ENCODE measurements around the gene STAT5B. TPM values are rescaled to one million over a fixed set of nuclear protein-coding genes. Genes with fewer than 3 reads are reported as not detected.
"Not testable (repeated sequence)": the region's sequence is repeated elsewhere in the genome, so short reads cannot be mapped to it uniquely, and the experiment has no call there.

STAT5B gene
- total and polyA plus RNA-seq, 9 of the 15 experiments (the other 6 are each of a cell fraction or from before 2014, with no cell fraction given), result 20.8 to 176 (median 92.4) TPM

DNA sequence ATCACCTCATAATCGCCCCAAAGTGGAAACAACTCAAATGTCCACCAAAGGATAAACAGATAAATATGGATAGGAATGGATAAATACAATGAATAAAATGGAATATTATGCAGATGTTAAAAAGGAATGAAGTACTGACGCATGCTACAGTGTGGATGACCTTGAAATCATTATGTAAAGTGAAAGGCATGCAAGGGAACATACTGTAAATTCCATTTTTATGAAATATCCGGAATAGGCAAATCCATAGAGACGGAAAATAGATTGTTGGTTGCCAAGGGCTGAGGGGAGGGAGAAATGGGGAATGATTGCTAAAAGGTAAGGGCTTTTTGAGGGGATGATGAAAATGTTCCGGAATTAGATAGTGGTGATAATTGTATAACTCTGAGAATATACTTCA, 36.0 kb downstream of the STAT5B start (continued):
- TF ChIP-seq KAT8 (IDR thresholded peaks at IDR 0.05; ENCODE audit: low read depth) (no peak), PTRF (tag; IDR thresholded peaks at IDR 0.05) (no peak), MYBL2 (IDR thresholded peaks at IDR 0.05; ENCODE audit: low read depth) (no peak), MYBL2 (CRISPR knock-in tag; IDR thresholded peaks at IDR 0.05; ENCODE audit: borderline replicate concordance) (no peak), ZFP36 (IDR thresholded peaks at IDR 0.05; ENCODE audit: low read depth, low read length, partially characterized antibody) (no peak)
- TF ChIP-seq, protein P1, sequence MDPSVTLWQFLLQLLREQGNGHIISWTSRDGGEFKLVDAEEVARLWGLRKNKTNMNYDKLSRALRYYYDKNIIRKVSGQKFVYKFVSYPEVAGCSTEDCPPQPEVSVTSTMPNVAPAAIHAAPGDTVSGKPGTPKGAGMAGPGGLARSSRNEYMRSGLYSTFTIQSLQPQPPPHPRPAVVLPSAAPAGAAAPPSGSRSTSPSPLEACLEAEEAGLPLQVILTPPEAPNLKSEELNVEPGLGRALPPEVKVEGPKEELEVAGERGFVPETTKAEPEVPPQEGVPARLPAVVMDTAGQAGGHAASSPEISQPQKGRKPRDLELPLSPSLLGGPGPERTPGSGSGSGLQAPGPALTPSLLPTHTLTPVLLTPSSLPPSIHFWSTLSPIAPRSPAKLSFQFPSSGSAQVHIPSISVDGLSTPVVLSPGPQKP (CRISPR knock-in tag; IDR thresholded peaks at IDR 0.05), result no peak

DNA sequence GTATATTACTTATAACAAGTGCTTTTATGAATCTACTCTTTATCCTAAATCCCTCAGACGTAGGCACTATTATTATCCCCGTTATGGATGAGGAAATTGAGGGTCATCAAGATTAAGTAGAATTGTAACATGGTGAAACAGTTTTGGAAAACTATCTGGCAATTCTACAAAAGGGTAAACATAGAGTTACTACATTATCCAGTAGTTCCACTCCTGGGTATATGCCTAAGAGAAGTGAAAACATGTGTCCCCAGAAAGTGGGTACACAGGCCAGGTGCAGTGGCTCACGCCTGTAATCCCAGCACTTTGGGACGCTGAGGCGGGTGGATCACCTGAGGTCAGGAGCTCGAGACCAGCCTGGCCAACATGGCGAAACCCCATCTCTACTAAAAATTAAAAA, 36.6 kb downstream of the STAT5B start:
- ATAC-seq; H3K4me3 ChIP-seq; FAIRE-seq; intact Hi-C loops (cut with micrococcal nuclease); BruUV-seq (replicated peaks); DNase-seq (ENCODE audit: extremely low read depth in 1 of 4, low spot score in 3 of 4); H3K9me3 ChIP-seq (replicated peaks; ENCODE audit: control insufficient read depth, insufficient read depth, low read depth, low read length); H3K9ac ChIP-seq (ENCODE audit: insufficient read depth in 1 of 2, low read depth in 2 of 2, low read length in 2 of 2); H3K27me3 ChIP-seq (ENCODE audit: control insufficient read depth in 2 of 2, insufficient read depth in 2 of 2, low read length in 2 of 2); H3K4me2 ChIP-seq (ENCODE audit: insufficient read depth, low read length); H2AFZ ChIP-seq (ENCODE audit: low read depth, low read length); H3K27ac ChIP-seq (ENCODE audit: extremely low read depth, low read depth, low read length); H4K20me1 ChIP-seq (replicated peaks; ENCODE audit: control insufficient read depth, insufficient read depth, low read length); CTCF ChIA-PET (ENCODE audit: low intra/inter-chr PET ratio); H3K9me1 ChIP-seq (ENCODE audit: control insufficient read depth, insufficient read depth, low read length); in situ Hi-C loops (cut with MboI): not testable (repeated sequence)
- POLR2A ChIA-PET, result interaction anchor here (0.8 kb wide), 1 partner anchor 17 kb away, joined by 3 read pairs; no protein-coding TSS in a partner anchor
- Histone ChIP-seq H3K4me1 (replicated peaks in 1 of 2; ENCODE audit: control insufficient read depth in 2 of 2, insufficient read depth in 2 of 2, low read length in 2 of 2) (peaks cover 11 to 17% of the 10 kb centered on the region in 2 experiments; a peak in 3 of 5 replicates), H3K36me3 (ENCODE audit: control insufficient read depth, insufficient read depth, low read length) (peaks cover 26% of the 10 kb centered on the region), H3K79me2 (ENCODE audit: control insufficient read depth, insufficient read depth, low read length) (peaks cover 97% of the 10 kb centered on the region)
- WGBS (ENCODE audit: insufficient coverage, low coverage, missing lambda C conversion rate), result 78% methylated on average over 7 of the region's 7 CpGs

All from K562 (cell line).